ENCODE measurements around the gene INTS11. TPM values are rescaled to one million over a fixed set of nuclear protein-coding genes. Genes with fewer than 3 reads are reported as not detected.

INTS11 gene
- total and polyA plus RNA-seq, 12 donors: 53.0 to 601 (median 88.8) TPM

DNA sequence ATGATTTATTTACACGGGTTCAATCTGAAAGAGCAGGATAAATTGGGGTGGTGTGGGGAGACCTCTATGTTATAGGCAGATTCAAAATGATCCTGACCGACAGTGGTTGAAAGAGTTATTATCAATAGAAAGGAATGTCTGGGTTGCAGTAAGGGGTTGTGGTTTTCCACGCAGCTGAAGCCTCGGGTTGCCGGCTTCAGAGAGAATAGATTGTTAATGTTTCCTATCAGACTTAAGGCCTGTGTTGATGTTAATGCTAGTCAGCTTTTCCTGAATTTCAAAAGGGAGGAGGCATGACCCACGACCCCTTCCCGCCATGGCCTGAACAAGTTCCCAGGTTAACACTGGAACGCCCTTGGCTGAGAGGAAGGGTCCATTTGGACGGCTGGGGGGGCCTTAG is 48.6 kb downstream of the INTS11 start:
- Histone ChIP-seq H3K9me3 (replicated peaks in 1 of 3) (no peaks in the 10 kb centered on the region), H3K36me3 (replicated peaks in 1 of 2) (no peaks in the 10 kb centered on the region), H3K4me1 (replicated peaks in 1 of 2) (peaks cover 18 to 31% of the 10 kb centered on the region in 2 donors), H3K4me3 (no peak overlapping the region), H3K27ac (no peak overlapping the region), H3K27me3 (no peaks in the 10 kb centered on the region)
- WGBS, 4 donors: 84 to 91% (median 89%) methylated on average over 9 of the region's 9 CpGs
- no peak for TF ChIP-seq POLR2A (IDR thresholded peaks at IDR 0.05)
- no peak for TF ChIP-seq CTCF (IDR thresholded peaks at IDR 0.05)
- no peak for DNase-seq
- intact Hi-C loops (cut with DNase I): no loop called here

- H3K36me3 ChIP-seq (replicated peaks in 1 of 2): no peaks in the 10 kb centered on the region
- TF ChIP-seq CTCF (IDR thresholded peaks at IDR 0.05) (no peak), POLR2A (IDR thresholded peaks at IDR 0.05) (no peak)
- no peaks in the 10 kb centered on the region for H3K27me3 ChIP-seq
- intact Hi-C loops (cut with DNase I): no loop called here
- peaks cover 20 to 38% of the 10 kb centered on the region in 2 donors for H3K4me1 ChIP-seq (replicated peaks in 1 of 2)
- no peaks in the 10 kb centered on the region for H3K9me3 ChIP-seq (replicated peaks in 1 of 3)
- H3K27ac ChIP-seq: no peak overlapping the region
- WGBS, 4 donors: 80 to 93% (median 85%) methylated on average over 1 to 15 of the region's 15 CpGs
- DNase-seq: no peak
- H3K4me3 ChIP-seq: peak overlapping the region in 1 of 4 donors; percentile 98
Measured at GRCh38 chr1:1274931-1275431, 49.5 kb downstream of the INTS11 start.

DNA sequence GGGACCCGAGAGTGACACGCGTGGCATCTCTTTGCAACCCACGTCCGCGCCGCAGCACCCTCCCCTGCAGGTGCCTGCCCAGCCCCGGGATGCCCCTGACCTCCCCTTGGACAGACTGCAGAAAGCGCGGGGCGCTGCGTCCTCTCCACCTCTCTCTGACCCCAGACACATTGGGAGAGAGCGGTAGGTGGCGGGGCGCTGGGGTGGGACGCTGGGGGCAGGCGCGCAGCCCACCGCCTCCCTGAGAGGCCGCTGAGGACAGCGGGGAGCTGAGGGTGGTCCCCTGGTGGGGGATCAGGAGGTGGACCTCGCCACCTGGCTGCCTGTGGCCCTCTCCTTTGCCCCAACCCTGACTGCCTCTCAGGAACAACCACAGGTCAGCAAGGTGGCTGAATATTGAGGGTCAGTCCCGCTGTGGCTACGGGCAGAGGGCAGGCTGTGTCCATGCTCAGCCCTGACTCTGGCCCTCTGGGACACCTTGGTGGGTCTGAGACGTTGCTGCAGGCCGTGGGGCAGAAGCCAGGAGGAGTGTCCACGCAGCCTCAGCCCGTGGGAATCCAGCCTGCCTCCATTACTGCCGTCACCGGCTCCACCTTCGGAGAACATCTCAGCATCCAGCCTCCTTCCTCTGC is 50.0 kb downstream of the INTS11 start:
- no peaks in the 10 kb centered on the region for H3K27me3 ChIP-seq
- peak overlapping the region; percentile 33 to 98 (median 50) for H3K4me3 ChIP-seq
- WGBS, 4 donors: 17 to 61% (median 24%) methylated on average over 6 to 31 of the region's 31 CpGs
- H3K9me3 ChIP-seq (replicated peaks in 1 of 3): no peaks in the 10 kb centered on the region
- no peaks in the 10 kb centered on the region for H3K36me3 ChIP-seq (replicated peaks in 1 of 2)
- intact Hi-C loops (cut with DNase I): no loop called here
- peak overlapping the region in 3 of 5 donors; percentile 74 to 97 (median 77) for H3K27ac ChIP-seq
- H3K4me1 ChIP-seq (replicated peaks in 1 of 2): peaks cover 20 to 38% of the 10 kb centered on the region in 2 donors
- no peak for TF ChIP-seq CTCF (IDR thresholded peaks at IDR 0.05)
- no peak for TF ChIP-seq POLR2A (IDR thresholded peaks at IDR 0.05)
- no peak for DNase-seq

DNA sequence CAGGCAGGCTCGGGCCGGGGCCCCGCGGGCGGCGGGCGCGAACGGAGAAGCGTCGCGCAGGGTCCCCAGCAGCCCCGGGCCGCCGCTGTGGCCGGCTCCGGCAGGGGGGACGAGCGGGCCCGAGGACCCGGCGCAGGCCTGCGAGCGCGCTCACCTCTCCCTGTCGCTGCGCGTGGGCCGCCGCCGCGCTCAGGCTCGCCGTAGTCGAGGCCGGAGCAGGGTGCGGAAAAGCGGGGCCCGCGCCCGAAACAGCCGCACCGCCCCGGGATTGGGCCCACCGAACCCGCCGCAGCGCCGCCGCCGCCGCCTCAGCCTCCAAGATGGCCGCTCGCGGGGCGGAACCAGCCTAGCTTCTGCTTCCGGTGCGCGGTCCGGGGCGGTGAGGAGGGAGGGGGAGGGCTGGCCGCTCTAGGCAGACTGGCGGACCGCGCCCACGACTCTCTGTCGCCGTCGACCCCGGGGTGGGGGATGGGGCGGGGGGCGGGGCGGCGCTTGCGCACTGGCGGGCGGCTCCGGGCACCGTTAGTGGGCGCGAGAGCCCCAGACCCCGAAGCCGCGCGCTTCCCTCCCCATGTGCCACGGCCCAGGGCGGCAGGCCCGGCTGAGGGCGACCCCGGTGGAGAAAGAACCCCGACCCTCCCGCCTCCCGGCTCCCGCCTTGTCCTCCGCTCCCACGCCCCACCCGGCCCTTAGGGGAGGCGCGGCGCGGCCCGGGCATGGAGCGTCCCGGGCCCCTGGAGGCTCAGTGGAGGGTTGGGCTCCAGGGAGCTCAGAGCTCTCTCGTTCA is 50.8 kb downstream of the INTS11 start, which contains the start of gene UBE2J2:
TSS of gene UBE2J2 (minus strand) at position 343 of the 787 bp plus-strand sequence. CDS start 5,862 bp downstream, outside the sequence.
- peak in 1 of 6 experiments; percentile 3 for TF ChIP-seq CTCF (IDR thresholded peaks at IDR 0.05)
- peak; percentile 52 to 57 for TF ChIP-seq POLR2A (IDR thresholded peaks at IDR 0.05)
- 0 to 2% (median 0%) methylated on average over 11 to 103 of the region's 105 CpGs for WGBS, 4 donors
- no peaks in the 10 kb centered on the region for H3K36me3 ChIP-seq (replicated peaks in 1 of 2)
- no peaks in the 10 kb centered on the region for H3K27me3 ChIP-seq
- H3K4me1 ChIP-seq (replicated peaks in 1 of 2): peaks cover 20 to 38% of the 10 kb centered on the region in 2 donors
- H3K9me3 ChIP-seq (replicated peaks in 1 of 3): no peaks in the 10 kb centered on the region
- intact Hi-C loops (cut with DNase I): no loop called here
- peak within 1 kb of the TSS; percentile 30 to 97 (median 74) for H3K27ac ChIP-seq
- peak; percentile 93 to 97 (median 96) for DNase-seq
- peak within 1 kb of the TSS; percentile 62 to 98 (median 78) for H3K4me3 ChIP-seq
